Measurements from ENCODE around the gene RAB11FIP4. TPM values are rescaled to one million over a fixed set of nuclear protein-coding genes. Genes with fewer than 3 reads are reported as not detected.

The RAB11FIP4 gene
- total RNA-seq, 1 experiment from 2014 or later, result 15.1 TPM

GRCh38 chr17:31527606-31528005 lies 136.1 kb downstream of the RAB11FIP4 start (continued):
- TF ChIP-seq, protein P1, sequence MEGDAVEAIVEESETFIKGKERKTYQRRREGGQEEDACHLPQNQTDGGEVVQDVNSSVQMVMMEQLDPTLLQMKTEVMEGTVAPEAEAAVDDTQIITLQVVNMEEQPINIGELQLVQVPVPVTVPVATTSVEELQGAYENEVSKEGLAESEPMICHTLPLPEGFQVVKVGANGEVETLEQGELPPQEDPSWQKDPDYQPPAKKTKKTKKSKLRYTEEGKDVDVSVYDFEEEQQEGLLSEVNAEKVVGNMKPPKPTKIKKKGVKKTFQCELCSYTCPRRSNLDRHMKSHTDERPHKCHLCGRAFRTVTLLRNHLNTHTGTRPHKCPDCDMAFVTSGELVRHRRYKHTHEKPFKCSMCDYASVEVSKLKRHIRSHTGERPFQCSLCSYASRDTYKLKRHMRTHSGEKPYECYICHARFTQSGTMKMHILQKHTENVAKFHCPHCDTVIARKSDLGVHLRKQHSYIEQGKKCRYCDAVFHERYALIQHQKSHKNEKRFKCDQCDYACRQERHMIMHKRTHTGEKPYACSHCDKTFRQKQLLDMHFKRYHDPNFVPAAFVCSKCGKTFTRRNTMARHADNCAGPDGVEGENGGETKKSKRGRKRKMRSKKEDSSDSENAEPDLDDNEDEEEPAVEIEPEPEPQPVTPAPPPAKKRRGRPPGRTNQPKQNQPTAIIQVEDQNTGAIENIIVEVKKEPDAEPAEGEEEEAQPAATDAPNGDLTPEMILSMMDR (IDR thresholded peaks at IDR 0.05 in 2 of 3, conservative IDR thresholded peaks at IDR 0.05 in 1 of 3; ENCODE audit: borderline replicate concordance in 1 of 3, insufficient read depth in 1 of 3, low read depth in 2 of 3, low read length in 2 of 3), result no peak
- TF ChIP-seq ELF1 (IDR thresholded peaks at IDR 0.05; ENCODE audit: borderline replicate concordance, low read depth) (no peak), EGR1 (IDR thresholded peaks at IDR 0.05; ENCODE audit: low read depth) (no peak), SP1 (IDR thresholded peaks at IDR 0.05; ENCODE audit: low read depth) (no peak), EZH2 (IDR thresholded peaks at IDR 0.05) (no peak)
- TF ChIP-seq, protein P2, sequence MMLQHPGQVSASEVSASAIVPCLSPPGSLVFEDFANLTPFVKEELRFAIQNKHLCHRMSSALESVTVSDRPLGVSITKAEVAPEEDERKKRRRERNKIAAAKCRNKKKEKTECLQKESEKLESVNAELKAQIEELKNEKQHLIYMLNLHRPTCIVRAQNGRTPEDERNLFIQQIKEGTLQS (IDR thresholded peaks at IDR 0.05), result no peak
- TF ChIP-seq, protein P3, sequence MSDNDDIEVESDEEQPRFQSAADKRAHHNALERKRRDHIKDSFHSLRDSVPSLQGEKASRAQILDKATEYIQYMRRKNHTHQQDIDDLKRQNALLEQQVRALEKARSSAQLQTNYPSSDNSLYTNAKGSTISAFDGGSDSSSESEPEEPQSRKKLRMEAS (IDR thresholded peaks at IDR 0.05), result no peak

- ChIA-PET RAD21 (ENCODE audit: low non-redundant PET in 1 of 2, low total read pairs in 2 of 2, uncharacterized antibody in 2 of 2, unreplicated experiment in 2 of 2) (no interaction called here), POLR2A (no interaction called here), CTCF (interaction anchor here (1.7 kb wide), 1 partner anchor 91 kb away, joined by 7 read pairs; no protein-coding TSS in a partner anchor)
- H3K27me3 ChIP-seq (ENCODE audit: insufficient read depth, low read length), result no peaks in the 10 kb centered on the region
- no peak overlapping the region for H2AFZ ChIP-seq (ENCODE audit: low read depth, low read length, poor library complexity, severe bottlenecking)
- no peaks in the 10 kb centered on the region for H3K9me3 ChIP-seq (ENCODE audit: control insufficient read depth in 1 of 2, insufficient read depth in 1 of 2, low read depth in 1 of 2, low read length in 2 of 2)
- H3K4me2 ChIP-seq (ENCODE audit: low read length), result no peak overlapping the region
- H3K9ac ChIP-seq (ENCODE audit: low read length), result no peak overlapping the region
- H3K27ac ChIP-seq (ENCODE audit: low read depth, low read length), result no peak overlapping the region
- H3K36me3 ChIP-seq (ENCODE audit: control insufficient read depth in 1 of 2, insufficient read depth in 2 of 2, low read length in 2 of 2), result no peaks in the 10 kb centered on the region; a peak in 1 of 4 replicates
- H3K4me1 ChIP-seq (ENCODE audit: control insufficient read depth in 1 of 2, insufficient read depth in 2 of 2, low read length in 2 of 2), result peaks cover 5 to 15% of the 10 kb centered on the region in 2 experiments
- intact Hi-C loops (cut with micrococcal nuclease), result no loop called here
- BruUV-seq (replicated peaks), result no TSS peak
- no peaks in the 10 kb centered on the region for H3K9me2 ChIP-seq (ENCODE audit: insufficient read depth)
- H4K20me1 ChIP-seq (ENCODE audit: insufficient read depth), result no peaks in the 10 kb centered on the region
- H3K4me3 ChIP-seq (replicated peaks in 1 of 2; ENCODE audit: low read depth in 1 of 2, low read length in 2 of 2), result no peak overlapping the region
- H3K79me2 ChIP-seq (ENCODE audit: insufficient read depth, low read length), result no peaks in the 10 kb centered on the region
- ATAC-seq, result no peak
- no peak for DNase-seq (ENCODE audit: low read depth, low spot score)
- TF ChIP-seq SIN3A (IDR thresholded peaks at IDR 0.05; ENCODE audit: low read depth), result no peak
- no peak for TF ChIP-seq ZBTB33 (IDR thresholded peaks at IDR 0.05; ENCODE audit: extremely low read depth, insufficient replicate concordance, low read length)
- no peak for TF ChIP-seq POLR2A (IDR thresholded peaks at IDR 0.05; ENCODE audit: borderline replicate concordance, extremely low read depth, insufficient read depth, insufficient read length)
- no peak for TF ChIP-seq EGR1 (IDR thresholded peaks at IDR 0.05; ENCODE audit: low read depth)
- TF ChIP-seq RAD21 (IDR thresholded peaks at IDR 0.05; ENCODE audit: low read depth), result no peak
- TF ChIP-seq, protein P2 (IDR thresholded peaks at IDR 0.05), result no peak
- no peak for TF ChIP-seq EZH2 (IDR thresholded peaks at IDR 0.05)
- TF ChIP-seq, protein P1 (IDR thresholded peaks at IDR 0.05 in 2 of 3, conservative IDR thresholded peaks at IDR 0.05 in 1 of 3; ENCODE audit: borderline replicate concordance in 1 of 3, insufficient read depth in 1 of 3, low read depth in 2 of 3, low read length in 2 of 3), result no peak
- no peak for TF ChIP-seq ZNF274 (IDR thresholded peaks at IDR 0.05; ENCODE audit: low read depth, low read length)
- no peak for TF ChIP-seq POLR2AphosphoS5 (IDR thresholded peaks at IDR 0.05; ENCODE audit: low read depth, low read length)
Measured at GRCh38 chr17:31528291-31528874, 136.9 kb downstream of the RAB11FIP4 start.

Data from HCT116 (cell line).